ENCODE measurements around the gene RPS15.

Gene RPS15

GRCh38 chr19:1430246-1430645 lies 8.0 kb upstream of the RPS15 start:
- DNase-seq, result no peak
- H3K36me3 ChIP-seq, result peaks cover 87% of the 10 kb centered on the region
- TF ChIP-seq CTCF (IDR thresholded peaks at IDR 0.05; ENCODE audit: low read depth, low read length), result no peak

GRCh38 chr19:1431759-1432506 lies 6.3 kb upstream of the RPS15 start:
- H3K36me3 ChIP-seq, result peaks cover 81% of the 10 kb centered on the region
- no peaks in the 10 kb centered on the region for H3K9me3 ChIP-seq (ENCODE audit: severe bottlenecking)
- no peak for TF ChIP-seq CTCF (IDR thresholded peaks at IDR 0.05; ENCODE audit: low read depth, low read length)
- H3K4me3 ChIP-seq (ENCODE audit: low read depth, low read length), result no peak overlapping the region
- H3K27me3 ChIP-seq (ENCODE audit: insufficient read depth, low read depth, severe bottlenecking), result no peaks in the 10 kb centered on the region
- H3K27ac ChIP-seq, result no peak overlapping the region
- DNase-seq, result no peak

More at GRCh38 chr19:1430246-1430645, 8.0 kb upstream of the RPS15 start:
- Histone ChIP-seq H3K4me3 (ENCODE audit: low read depth, low read length) (no peak overlapping the region), H3K27me3 (ENCODE audit: insufficient read depth, low read depth, severe bottlenecking) (no peaks in the 10 kb centered on the region), H3K27ac (no peak overlapping the region), H3K9me3 (ENCODE audit: severe bottlenecking) (no peaks in the 10 kb centered on the region)

- DNase-seq, result no peak
- H3K4me3 ChIP-seq (ENCODE audit: low read depth, low read length), result no peak overlapping the region
- H3K27ac ChIP-seq, result no peak overlapping the region
- no peaks in the 10 kb centered on the region for H3K27me3 ChIP-seq (ENCODE audit: insufficient read depth, low read depth, severe bottlenecking)
- peaks cover 79% of the 10 kb centered on the region for H3K36me3 ChIP-seq
- TF ChIP-seq CTCF (IDR thresholded peaks at IDR 0.05; ENCODE audit: low read depth, low read length), result no peak
- no peaks in the 10 kb centered on the region for H3K9me3 ChIP-seq (ENCODE audit: severe bottlenecking)
These were observed 5.7 kb upstream of the RPS15 start for GRCh38 chr19:1432507-1432887.

GRCh38 chr19:1433119-1434039 lies 4.8 kb upstream of the RPS15 start:
- no peak overlapping the region for H3K27ac ChIP-seq
- H3K27me3 ChIP-seq (ENCODE audit: insufficient read depth, low read depth, severe bottlenecking), result no peaks in the 10 kb centered on the region
- no peak for TF ChIP-seq CTCF (IDR thresholded peaks at IDR 0.05; ENCODE audit: low read depth, low read length)
- H3K36me3 ChIP-seq, result peaks cover 71% of the 10 kb centered on the region
- H3K9me3 ChIP-seq (ENCODE audit: severe bottlenecking), result no peaks in the 10 kb centered on the region
- no peak for DNase-seq
- no peak overlapping the region for H3K4me3 ChIP-seq (ENCODE audit: low read depth, low read length)

- TF ChIP-seq CTCF (IDR thresholded peaks at IDR 0.05; ENCODE audit: low read depth, low read length), result no peak
- Histone ChIP-seq H3K4me3 (ENCODE audit: low read depth, low read length) (no peak overlapping the region), H3K36me3 (peaks cover 68% of the 10 kb centered on the region), H3K27me3 (ENCODE audit: insufficient read depth, low read depth, severe bottlenecking) (no peaks in the 10 kb centered on the region), H3K9me3 (ENCODE audit: severe bottlenecking) (no peaks in the 10 kb centered on the region), H3K27ac (no peak overlapping the region)
- no peak for DNase-seq
These were observed 4.2 kb upstream of the RPS15 start for GRCh38 chr19:1434040-1434366.
